ENCODE results near the gene LDB2. TPM values are rescaled to one million over a fixed set of nuclear protein-coding genes. Genes with fewer than 3 reads are reported as not detected.

LDB2 gene
- total and polyA plus RNA-seq, 2 of the 8 experiments (the other 6 are each of a cell fraction or from before 2014, with no cell fraction given) = 57.0 to 140 TPM

- no peak overlapping the region for H2BK20ac ChIP-seq (ENCODE audit: low read length)
- H3K27me3 ChIP-seq (replicated peaks in 1 of 4; ENCODE audit: control insufficient read depth in 3 of 4, extremely low read depth in 1 of 4, insufficient read depth in 3 of 4, low read length in 3 of 4) = no peaks in the 10 kb centered on the region
- H3K4me1 ChIP-seq (replicated peaks in 1 of 4; ENCODE audit: control insufficient read depth in 3 of 4, insufficient read depth in 4 of 4, low read length in 3 of 4) = peaks cover 0 to 4% (median under 1%) of the 10 kb centered on the region in 4 experiments; a peak in 3 of 7 replicates
- no peak for DNase-seq (ENCODE audit: low read depth in 1 of 2, low spot score in 2 of 2)
- no peak overlapping the region for H3K9ac ChIP-seq (replicated peaks in 1 of 4; ENCODE audit: extremely low read depth in 1 of 4, low read depth in 3 of 4, low read length in 3 of 4)
- H3K4me3 ChIP-seq (ENCODE audit: extremely low read depth in 1 of 4, insufficient read depth in 2 of 4, low read depth in 3 of 4, low read length in 4 of 4) = no peak overlapping the region
- FAIRE-seq = no peak
- H2BK120ac ChIP-seq (replicated peaks; ENCODE audit: low read depth, low read length) = no peak overlapping the region
- H2AFZ ChIP-seq (ENCODE audit: low read length) = no peak overlapping the region
- no peak overlapping the region for H3K14ac ChIP-seq (ENCODE audit: insufficient read length)
- no peak overlapping the region for H3K4ac ChIP-seq (replicated peaks; ENCODE audit: insufficient read length, low read depth, low read length)
- WGBS, 2 experiments (ENCODE audit: extremely low coverage in 1 of 2, insufficient coverage in 1 of 2, insufficient read length in 1 of 2, insufficient replicate concordance in 2 of 2, low coverage in 1 of 2, low lambda C conversion rate in 2 of 2, missing lambda C conversion rate in 1 of 2) = 47% methylated on average over 2 of the region's 2 CpGs; no CpG with 5 or more reads in 1 of the 2 experiments
- ChIA-PET CTCF (ENCODE audit: partially characterized antibody) (interaction anchor here (0.8 to 2.2 kb wide), 2 partner anchors 10 kb away, joined by 3 to 8 read pairs; no protein-coding TSS in a partner anchor), POLR2A (ENCODE audit: partially characterized antibody) (no interaction called here)
- H3K4me2 ChIP-seq (ENCODE audit: insufficient read depth in 1 of 2, low read depth in 2 of 2, low read length in 2 of 2) = no peak overlapping the region
- H3K23ac ChIP-seq (ENCODE audit: insufficient read length) = no peak overlapping the region
- H4K8ac ChIP-seq (ENCODE audit: extremely low read depth, insufficient read depth, low read length) = no peak overlapping the region
- no peak overlapping the region for H3K27ac ChIP-seq (ENCODE audit: low read depth, low read length)
- no peaks in the 10 kb centered on the region for H4K20me1 ChIP-seq (replicated peaks in 1 of 2; ENCODE audit: control insufficient read depth in 1 of 2, insufficient read depth in 2 of 2, low read length in 2 of 2)
- no peak overlapping the region for H3K18ac ChIP-seq (ENCODE audit: extremely low read depth, low read length)
- no peak overlapping the region for H4K5ac ChIP-seq (ENCODE audit: insufficient read length, low read depth, low read length)
- H3K56ac ChIP-seq (replicated peaks; ENCODE audit: insufficient read length, low read depth, low read length) = no peak overlapping the region
- H2BK12ac ChIP-seq (ENCODE audit: low read depth, low read length) = no peak overlapping the region
- H3K9me3 ChIP-seq (ENCODE audit: insufficient read depth in 2 of 2, low read depth in 1 of 2, low read length in 1 of 2) = no peaks in the 10 kb centered on the region
- no peaks in the 10 kb centered on the region for H3K36me3 ChIP-seq (ENCODE audit: control insufficient read depth in 2 of 4, insufficient read depth in 4 of 4, low read length in 3 of 4)
- no peak overlapping the region for H2BK5ac ChIP-seq (ENCODE audit: low read depth, low read length)
- H2AK5ac ChIP-seq (ENCODE audit: low read depth, low read length) = no peak overlapping the region
- no peak overlapping the region for H2BK15ac ChIP-seq (ENCODE audit: low read length)
- H4K91ac ChIP-seq (replicated peaks; ENCODE audit: insufficient read length, low read length) = no peak overlapping the region
- H3K23me2 ChIP-seq (ENCODE audit: low read depth, low read length) = no peaks in the 10 kb centered on the region
- no peaks in the 10 kb centered on the region for H3K79me2 ChIP-seq (ENCODE audit: control insufficient read depth in 1 of 2, insufficient read depth in 2 of 2, low read length in 2 of 2)
- H3K79me1 ChIP-seq (ENCODE audit: low read depth, low read length) = 0 out of 2 replicates have a peak, but pooled peaks cover 2% of the 10 kb centered on the region
- TF ChIP-seq HDAC6 (IDR thresholded peaks at IDR 0.05; ENCODE audit: low read depth, low read length) (no peak), GTF2F1 (IDR thresholded peaks at IDR 0.05; ENCODE audit: borderline replicate concordance, low read depth, low read length) (no peak), SRF (IDR thresholded peaks at IDR 0.05; ENCODE audit: low read depth, low read length) (no peak), EZH2 (IDR thresholded peaks at IDR 0.05; ENCODE audit: low read depth, low read length, severe bottlenecking) (no peak), SUZ12 (IDR thresholded peaks at IDR 0.05; ENCODE audit: low read length) (no peak), ATF3 (IDR thresholded peaks at IDR 0.05; ENCODE audit: insufficient read depth, low read depth, low read length) (no peak), POLR2A (IDR thresholded peaks at IDR 0.05; ENCODE audit: control extremely low read depth in 1 of 2, low read depth in 2 of 2, low read length in 2 of 2) (no peak), CREB1 (IDR thresholded peaks at IDR 0.05) (no peak), ZNF274 (IDR thresholded peaks at IDR 0.05; ENCODE audit: borderline replicate concordance, extremely low read depth, low read length) (no peak), BRCA1 (IDR thresholded peaks at IDR 0.05; ENCODE audit: low read depth, low read length) (no peak), MAX (IDR thresholded peaks at IDR 0.05) (no peak), TAF1 (IDR thresholded peaks at IDR 0.05; ENCODE audit: low read depth, low read length) (no peak), TEAD4 (IDR thresholded peaks at IDR 0.05; ENCODE audit: low read depth, low read length) (no peak), CEBPB (IDR thresholded peaks at IDR 0.05; ENCODE audit: low read depth, low read length) (no peak), SP2 (IDR thresholded peaks at IDR 0.05; ENCODE audit: low read length) (no peak)
Measured at GRCh38 chr4:16672421-16672820, 226.0 kb downstream of the LDB2 start.

All from H1 (cell line).